Measurements from ENCODE around the gene PLA2G2E.

PLA2G2E gene

DNA sequence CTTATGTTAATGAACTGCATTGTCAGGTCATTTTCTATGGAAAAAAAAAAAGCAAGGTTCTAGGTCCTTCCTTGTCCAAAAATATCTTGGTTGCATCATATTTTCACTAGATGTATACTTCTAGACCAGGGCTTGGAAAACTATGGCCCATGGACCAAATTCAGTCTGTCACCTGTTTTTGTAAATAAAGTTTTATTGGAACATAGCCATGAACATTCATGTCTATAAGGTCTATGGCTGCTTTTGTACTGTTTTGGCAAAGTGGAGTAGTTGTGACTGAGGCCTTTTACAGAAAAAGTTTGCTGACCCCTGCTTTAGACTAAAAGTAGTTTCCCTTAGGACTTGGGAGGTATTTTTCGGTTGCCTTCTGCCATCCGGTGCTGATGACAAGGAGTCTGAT is 19.2 kb upstream of the PLA2G2E start:
- TF ChIP-seq, protein P1, sequence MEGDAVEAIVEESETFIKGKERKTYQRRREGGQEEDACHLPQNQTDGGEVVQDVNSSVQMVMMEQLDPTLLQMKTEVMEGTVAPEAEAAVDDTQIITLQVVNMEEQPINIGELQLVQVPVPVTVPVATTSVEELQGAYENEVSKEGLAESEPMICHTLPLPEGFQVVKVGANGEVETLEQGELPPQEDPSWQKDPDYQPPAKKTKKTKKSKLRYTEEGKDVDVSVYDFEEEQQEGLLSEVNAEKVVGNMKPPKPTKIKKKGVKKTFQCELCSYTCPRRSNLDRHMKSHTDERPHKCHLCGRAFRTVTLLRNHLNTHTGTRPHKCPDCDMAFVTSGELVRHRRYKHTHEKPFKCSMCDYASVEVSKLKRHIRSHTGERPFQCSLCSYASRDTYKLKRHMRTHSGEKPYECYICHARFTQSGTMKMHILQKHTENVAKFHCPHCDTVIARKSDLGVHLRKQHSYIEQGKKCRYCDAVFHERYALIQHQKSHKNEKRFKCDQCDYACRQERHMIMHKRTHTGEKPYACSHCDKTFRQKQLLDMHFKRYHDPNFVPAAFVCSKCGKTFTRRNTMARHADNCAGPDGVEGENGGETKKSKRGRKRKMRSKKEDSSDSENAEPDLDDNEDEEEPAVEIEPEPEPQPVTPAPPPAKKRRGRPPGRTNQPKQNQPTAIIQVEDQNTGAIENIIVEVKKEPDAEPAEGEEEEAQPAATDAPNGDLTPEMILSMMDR (IDR thresholded peaks at IDR 0.05; ENCODE audit: insufficient read depth, missing control alignments) = no peak
- no peak for FAIRE-seq
- DNase-seq (ENCODE audit: insufficient read length, low spot score) = no peak

DNA sequence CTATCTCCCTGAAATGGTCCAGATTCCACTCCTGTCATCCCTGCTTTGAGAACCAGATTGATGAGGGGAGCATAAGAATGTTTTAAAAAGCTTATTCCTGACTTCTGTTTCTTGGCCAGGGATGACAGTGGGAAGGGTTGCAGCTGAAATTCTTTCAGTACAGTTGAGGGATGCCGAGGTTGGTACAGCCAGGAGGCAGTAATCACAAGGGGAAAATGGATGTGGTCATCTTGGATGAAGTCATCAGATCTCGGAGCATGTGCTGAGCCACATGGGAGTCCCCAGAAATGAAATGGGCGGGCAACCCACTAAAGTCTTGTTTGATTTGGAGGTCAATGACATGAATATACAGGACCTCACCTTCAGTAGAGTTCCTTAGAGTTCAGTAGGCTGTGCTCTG is 18.7 kb upstream of the PLA2G2E start:
- no peak for FAIRE-seq

DNA sequence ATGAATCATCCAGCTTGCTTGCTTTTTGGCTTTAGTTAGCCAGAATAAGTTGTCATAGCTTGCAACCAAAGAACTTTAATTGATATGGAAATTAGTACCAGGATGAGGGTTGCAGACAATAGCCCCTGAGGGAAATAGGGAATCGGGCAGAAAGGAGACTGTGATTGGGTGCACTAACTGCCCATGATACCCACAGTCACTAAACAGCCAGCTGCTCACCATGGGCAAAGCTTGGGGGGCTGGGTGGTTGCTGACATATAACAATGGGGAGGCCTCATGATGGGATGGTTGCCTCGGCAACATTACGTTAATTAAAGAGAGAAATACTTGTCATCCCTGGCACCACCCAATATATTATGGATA is 17.8 kb upstream of the PLA2G2E start:
- DNase-seq (ENCODE audit: insufficient read length, low spot score) = no peak
- TF ChIP-seq, protein P1 (IDR thresholded peaks at IDR 0.05; ENCODE audit: insufficient read depth, missing control alignments) = no peak
- no peak for FAIRE-seq

More for the DNA sequence above, 18.7 kb upstream of the PLA2G2E start:
- TF ChIP-seq, protein P1 (IDR thresholded peaks at IDR 0.05; ENCODE audit: insufficient read depth, missing control alignments) = no peak
- no peak for DNase-seq (ENCODE audit: insufficient read length, low spot score)

DNA sequence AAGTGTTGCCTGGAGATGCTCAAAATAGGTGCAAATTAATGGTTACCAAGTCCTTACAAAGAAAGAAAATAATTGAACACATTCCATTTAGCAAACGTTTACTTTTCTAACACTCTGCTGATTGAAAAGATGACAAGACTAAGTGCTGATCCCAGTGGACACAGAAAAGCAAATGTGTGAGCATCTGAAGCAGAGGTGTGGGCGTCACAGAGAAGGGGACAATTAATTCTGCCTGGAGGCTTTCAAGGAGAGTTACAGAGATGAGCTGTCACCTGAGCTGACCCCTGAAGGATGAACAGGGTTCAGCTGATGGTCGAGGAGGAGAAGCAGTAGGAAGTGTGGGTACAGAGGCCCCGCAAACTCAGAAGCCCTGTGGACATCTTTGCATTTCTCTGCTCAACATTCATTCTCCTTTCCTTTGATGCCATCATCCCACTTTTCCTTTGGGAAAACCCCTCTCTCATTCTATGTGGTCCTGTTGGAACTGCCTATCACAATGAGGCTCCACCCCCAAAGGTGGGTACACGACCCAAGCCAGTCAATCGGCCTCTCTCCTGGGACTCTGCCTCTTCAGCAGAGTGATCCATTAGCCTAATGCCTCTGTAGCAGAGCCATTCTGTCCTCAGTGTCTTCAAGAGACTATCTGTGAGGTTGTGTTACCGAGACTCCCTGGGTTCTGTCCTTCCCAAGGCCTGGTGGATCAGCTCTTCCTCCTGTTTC is 17.2 kb upstream of the PLA2G2E start:
- DNase-seq (ENCODE audit: insufficient read length, low spot score) = no peak
- no peak for FAIRE-seq
- TF ChIP-seq, protein P1 (IDR thresholded peaks at IDR 0.05; ENCODE audit: insufficient read depth, missing control alignments) = no peak

DNA sequence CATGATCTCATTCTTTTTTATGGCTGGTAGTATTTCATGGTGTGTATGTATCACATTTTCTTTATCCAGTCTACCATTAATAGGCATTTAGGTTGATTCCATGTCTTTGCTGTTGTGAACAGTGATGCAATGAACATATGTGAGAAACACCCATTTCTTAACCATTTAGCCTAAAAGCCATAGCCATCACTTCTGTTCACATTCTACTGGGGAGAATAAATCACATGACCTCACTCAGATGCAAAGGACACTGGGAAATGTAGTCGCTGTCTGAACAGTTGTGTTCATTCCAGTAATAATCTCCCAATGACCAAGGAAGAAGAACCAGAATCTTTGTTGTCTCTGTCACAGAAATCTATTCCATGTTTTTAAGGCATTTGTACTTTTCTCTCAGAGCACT is 15.1 kb upstream of the PLA2G2E start:
- DNase-seq (ENCODE audit: insufficient read length, low spot score) (no peak), FAIRE-seq (no peak)
- TF ChIP-seq, protein P1 (IDR thresholded peaks at IDR 0.05; ENCODE audit: insufficient read depth, missing control alignments) = no peak

DNA sequence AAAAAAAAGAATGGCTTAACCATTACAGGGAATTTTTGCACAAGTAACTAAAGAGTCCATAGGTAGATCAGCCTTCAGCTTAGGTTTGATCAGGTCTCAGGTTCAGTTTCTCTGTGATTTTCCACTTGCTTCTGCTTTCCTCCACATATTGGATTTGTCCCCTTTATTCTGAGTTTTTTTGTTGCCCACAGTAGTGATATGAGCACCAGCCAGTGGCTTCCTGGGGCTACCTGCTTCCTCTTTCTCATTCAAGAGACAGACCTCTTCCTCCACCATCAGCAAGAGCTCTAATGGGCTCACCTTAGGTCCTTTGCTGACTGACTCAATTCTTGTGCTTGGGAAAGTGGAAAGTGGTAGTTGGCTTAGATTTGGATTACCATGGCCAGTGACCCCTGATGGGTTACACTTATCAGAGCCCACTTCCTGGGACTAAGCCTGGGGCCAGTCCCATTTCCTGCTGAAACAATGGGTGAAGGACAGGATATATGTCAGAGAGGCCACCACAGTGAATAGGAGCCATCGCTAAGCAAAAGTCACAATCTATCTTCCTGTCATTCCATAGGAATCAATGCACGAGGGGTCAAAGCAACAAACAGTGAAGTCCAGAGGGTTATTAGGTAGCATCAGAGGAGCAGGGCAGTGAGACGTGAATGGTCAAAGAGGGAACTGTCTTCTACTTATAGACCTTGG is 12.8 kb upstream of the PLA2G2E start:
- no peak for FAIRE-seq
- DNase-seq (ENCODE audit: insufficient read length, low spot score) = no peak
- TF ChIP-seq, protein P1 (IDR thresholded peaks at IDR 0.05; ENCODE audit: insufficient read depth, missing control alignments) = no peak

DNA sequence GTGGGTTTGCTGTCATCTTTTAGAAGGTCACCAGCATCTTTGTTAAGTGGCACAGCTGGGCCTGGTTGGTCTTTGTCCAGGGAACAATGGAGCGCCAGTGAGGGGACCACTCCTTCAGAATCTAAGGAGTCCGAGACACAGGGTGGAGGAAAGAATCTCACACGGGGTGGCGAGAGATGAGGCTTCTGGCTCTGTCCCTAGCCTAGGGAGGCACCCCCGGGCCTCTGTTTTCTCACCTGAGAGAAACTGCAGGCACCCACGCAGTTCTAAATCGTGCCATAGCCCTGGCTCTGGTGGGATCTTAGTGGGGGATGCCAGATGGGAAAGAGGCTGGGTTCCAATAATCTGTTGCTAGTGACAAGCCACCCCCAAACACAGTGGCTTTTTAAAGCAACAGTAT is 10.9 kb upstream of the PLA2G2E start:
- TF ChIP-seq, protein P1 (IDR thresholded peaks at IDR 0.05; ENCODE audit: insufficient read depth, missing control alignments) = no peak
- DNase-seq (ENCODE audit: insufficient read length, low spot score) = no peak
- no peak for FAIRE-seq

Measured in D721Med (cell line).